HG02938 (cell line): Measurements from ENCODE around the gene TEX14.
A peak's percentile ranks its signal among the peaks of the same experiment; 100 is the strongest.

Source experiments
- ATAC-seq: cut with Tn5 transposase; IDR thresholded peaks from one replicate; pipeline ENCODE4 v1.9.1; 2021; ENCODE audit warnings: mild to moderate bottlenecking, moderate library complexity; ENCODE audit not compliant: unreplicated experiment

TEX14 gene

DNA sequence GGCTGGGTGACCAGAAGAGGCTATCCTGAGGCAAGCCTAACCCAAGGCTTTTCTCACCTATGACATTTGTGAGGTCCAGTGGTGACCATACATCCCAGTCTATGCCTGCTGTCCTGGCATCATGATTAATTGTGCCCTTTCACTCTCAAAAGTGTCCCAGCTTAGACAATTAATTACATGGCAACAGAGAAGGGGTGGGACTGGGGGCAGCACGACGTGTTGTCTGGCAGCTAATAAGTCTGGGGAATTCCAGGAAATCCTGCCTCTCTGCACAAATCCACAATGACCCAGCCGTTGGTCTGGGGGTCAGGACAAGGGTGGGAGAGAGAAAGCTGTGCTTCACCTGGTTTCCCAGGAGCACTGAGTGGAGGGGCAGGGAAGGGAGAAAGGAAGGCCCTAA lies 163.4 kb downstream of the TEX14 start:
- ATAC-seq = no peak

DNA sequence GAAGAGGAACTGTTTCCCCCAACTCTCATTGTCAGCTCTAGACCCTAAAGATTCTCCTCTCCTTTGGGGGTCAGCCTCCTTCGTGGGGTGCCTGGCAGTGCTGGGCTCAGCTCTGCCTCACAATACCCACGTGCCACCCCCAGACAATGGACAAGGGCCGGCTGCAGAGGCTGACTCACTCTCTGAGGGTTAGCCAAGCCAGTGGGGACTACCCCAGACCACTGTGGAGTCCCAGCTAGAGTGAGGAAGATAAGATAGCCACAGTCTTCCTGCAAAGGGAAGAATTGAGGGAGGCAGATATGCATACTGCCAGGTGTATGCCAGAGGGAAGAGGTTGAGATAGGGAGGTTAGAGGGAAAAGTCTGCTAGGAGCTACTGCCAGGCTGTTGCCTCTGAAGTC lies 163.9 kb downstream of the TEX14 start:
- no peak for ATAC-seq

DNA sequence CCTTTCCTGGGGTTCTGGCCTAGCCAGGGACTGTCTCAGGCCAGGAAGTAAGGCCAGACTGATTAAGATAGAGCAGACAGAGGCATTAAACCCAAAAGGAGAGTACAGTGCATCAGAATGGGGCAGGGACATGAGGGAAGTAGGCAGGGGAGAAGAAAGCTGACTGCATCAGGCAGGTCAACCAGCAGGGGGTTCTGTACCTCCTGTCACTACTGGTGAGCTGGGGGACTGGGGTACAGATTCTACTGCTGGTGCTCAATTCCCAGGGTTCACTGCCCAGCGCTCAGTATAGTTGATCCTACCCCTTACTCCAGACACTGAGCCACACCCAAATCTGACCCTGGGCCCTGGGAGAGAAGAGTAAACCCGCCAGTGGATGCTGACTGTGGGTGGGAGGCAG lies 164.5 kb downstream of the TEX14 start:
- ATAC-seq = no peak

DNA sequence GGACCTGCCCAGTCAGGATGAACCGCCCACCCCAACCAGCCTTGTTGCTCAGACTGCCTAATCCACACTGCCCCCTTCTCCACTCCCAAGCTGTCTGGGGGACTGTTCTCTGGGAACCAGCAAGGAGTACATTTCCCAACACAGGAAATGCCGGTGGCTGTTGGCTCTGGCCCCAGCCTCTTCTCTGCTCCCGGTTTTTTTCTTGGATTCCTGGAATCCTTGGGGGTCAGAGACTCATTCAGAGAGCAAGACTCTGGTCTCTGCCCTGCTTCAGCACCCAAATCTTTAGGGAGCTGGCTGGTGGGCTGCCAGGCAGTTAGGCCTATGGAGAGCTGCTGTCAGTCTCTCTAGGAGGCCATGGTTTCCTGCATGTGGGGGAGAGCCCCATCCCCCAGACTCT lies 166.6 kb downstream of the TEX14 start:
- ATAC-seq = no peak

DNA sequence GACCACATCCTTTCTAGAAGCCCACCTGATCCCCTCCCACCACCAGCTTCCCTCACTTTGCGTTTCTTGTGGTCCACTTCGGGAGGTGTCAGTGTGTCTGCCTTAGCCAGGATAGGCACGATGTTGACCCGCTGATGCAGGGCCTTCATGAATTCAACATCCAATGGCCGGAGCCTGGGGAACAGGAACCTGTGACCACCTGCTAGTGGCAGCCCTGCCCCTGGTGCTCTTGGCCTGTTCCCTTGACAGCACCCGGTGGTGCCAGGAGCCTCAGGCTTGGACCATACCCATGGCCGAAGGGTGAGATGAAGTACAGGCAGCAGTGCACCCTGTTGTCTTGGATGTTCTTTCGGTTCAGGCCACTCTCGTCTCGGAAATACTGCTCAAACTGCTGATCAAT lies 170.2 kb downstream of the TEX14 start:
- no peak for ATAC-seq

DNA sequence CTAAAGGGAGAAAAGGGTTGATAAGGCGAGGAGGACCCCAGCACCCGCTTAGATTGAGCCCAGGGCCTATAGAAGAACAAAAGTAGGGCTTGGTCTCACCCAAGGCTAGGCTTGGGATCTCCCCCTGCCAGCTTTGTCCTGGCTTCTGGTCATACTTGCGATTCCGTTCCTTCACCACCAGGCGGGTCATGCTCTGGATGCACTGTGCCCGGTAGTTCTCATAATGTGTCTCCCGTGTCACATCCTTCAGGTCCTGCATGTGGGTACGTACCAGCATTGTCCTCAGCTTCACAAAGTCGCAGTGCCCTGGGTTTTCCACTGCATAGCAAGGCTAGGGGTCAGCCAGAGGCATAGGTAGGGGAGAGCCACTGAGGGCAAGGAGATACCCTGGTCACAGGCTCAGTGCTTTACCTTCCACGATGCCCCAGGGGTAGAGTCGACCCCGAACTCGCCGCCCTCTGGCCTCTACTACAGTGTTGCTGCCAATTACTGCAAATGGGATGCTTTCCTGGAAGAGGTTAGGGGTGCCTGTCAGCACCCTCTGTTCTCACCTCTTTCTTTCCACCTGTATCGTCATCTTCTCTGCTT lies 170.9 kb downstream of the TEX14 start:
- no peak for ATAC-seq

DNA sequence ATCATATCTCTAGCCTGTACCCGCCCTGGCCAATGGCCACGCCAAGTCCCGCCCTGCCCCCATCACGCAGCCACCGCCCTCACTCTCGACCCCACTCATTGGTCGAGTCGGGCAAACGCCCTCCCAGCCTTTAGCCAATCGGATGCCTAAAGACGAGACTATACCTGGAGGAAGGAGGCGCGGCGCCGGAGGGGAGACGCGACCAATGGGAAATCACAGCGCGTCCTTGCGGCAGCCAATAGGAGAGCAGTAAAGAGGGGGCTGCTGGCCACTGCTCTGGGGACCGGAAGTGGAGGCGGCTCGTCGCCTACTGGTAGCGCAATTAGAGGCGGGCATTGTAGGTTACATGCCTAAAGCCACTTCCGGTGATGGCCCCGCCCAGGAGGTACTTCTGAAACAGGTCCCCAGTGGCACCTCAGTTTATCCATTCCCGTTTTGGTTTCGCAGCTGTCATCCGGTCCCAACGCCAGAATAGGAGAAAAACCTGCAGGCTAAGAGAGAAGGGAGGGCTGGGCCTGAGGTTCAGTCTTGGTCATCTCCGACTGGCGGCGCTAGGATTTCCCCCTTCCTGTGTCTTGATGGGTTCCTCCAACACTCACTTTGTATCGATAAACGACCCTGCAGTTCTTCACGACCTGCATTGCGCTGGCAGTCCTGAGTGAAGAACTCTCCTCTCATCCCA lies 173.8 kb downstream of the TEX14 start:
- ATAC-seq = peak; percentile 82

DNA sequence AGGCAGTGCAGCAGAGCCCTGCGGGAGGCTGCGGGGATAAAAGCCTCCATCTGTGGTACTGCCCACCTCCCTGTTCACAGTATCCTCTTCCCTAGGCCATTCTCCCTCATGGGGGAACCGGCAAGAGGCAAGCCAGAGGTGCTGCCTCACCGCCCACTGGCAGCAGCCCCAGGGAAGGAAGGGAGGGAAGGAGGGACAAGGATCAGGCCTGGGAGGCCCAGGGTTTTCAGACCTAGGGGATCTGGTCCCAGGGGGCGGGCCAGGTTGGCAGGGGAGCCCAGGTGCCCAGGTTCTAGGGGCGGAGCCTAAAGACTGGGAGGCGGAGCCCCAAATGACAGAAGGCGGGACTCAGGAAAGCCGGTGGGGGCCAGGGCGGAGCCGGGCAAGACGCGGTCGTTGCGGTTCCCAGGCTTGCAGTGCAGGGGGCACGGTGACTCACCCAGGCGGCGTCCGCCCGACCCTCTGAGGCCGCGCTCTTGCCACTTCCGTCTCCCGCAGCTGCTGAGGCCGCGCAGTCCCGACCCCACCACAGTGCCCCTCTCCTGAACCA lies 174.4 kb downstream of the TEX14 start:
- ATAC-seq = no peak

DNA sequence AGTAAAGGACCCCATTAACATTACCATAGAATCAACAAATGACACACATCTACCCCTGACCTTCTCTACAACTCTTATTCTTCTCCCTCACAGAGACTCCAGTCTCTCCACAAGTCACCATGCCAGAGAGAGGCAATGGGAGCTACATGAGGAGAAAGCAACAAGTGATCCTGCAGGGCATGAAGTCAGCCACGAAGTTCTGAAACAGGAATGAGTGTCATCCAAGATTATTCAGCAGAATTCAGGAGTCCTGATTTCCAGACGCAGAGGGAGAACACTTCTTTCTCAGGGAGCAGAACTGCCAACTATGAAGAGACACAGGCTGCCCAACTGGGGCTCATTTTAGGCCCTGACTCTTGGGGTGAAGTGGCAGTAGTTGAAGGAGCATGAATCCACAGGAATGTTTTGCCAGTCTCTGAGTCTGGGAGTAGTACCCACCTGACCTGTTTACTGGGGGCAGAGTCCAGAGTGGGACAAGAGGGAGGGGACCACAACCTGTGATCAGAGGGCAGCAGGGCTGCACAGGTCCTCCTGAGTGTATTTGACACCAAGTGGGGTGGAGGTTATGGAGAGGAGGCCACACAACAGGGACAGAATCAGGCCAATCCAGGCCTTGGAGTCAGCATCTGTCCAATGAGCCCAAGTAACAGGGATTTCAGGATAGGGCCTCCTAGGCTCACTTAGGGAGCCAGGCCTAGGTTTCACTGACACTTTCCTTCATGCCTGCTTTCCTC lies 175.0 kb downstream of the TEX14 start:
- ATAC-seq = no peak

DNA sequence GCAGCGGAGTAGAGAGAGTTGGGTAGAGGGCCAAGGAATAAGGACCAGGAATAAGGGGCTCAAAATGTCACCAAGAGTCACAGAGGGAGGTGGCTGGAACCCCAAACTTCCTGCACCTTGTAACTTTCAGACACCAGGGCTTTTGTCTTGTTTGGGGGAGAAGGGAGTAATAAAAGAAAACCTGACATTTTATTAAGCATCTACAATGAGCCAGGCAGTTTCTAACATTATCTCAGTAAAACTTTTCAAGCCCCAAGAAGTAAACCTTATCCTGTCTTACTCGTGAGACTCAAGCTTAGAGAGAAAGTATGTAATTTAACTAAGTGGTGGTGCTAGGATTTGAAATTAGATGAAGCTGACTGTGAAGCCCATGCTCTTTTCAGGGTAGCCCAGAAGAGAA lies 176.6 kb downstream of the TEX14 start:
- ATAC-seq = no peak

DNA sequence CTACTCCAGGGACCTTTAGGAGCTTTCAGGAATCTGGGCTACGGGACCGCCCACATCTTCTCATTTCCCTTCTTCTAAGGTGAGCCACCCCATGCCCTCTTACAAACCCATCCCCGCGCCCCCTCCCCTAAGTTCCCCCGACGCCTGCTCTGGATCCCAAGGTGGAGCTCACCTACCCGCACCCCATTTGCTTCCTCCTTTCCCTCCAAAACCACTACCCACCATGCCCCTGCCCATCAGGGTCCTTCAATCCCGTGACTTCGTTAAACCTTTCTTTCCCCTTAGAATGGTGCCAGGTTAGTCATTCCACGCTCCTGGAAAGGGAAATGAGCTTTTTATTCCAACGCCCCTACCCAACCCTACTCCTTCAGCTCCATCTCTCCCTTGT lies 177.1 kb downstream of the TEX14 start:
- ATAC-seq = no peak

DNA sequence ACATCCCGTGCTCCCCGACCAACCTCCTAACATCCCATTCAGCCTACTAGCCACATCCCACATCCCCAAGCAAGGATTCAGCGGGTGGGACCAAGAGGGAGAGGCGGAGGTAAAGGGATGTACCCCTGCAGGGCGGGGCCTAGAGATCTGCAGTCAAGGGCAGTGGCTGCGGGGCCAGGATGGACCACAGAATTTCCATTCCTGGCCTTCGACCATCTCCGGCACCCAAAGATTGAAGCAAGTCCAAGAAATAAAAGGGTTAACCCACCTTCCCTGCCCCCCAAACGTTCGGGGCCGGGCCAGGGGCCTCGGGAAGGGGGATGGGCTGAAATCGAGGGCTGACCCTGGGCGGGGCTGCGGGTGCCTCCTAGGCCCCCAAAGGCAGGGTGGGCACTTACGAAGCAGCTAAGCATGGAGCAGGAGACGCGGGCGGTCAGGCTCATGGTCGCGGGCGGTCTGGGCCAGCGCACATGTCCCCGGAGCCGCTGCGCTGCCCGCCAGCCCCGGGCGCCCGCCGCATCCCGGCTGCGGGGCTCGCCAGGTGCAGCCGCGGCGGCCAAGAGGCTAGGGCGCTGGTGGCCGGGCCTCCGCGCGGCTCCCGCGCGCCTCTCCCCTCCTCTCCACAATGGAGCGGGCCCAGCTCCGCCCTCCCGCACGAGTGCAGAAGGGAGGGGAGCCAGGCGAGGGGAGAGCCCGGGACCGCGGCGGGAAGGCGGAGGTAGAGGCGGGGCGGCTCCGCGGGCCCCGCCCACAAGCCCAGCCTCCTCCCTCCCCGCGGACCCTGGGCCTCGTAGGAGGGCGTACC lies 177.7 kb downstream of the TEX14 start, which contains the start of gene MTMR4:
Gene MTMR4, minus strand, starts transcription at position 674 of the 805 bp plus-strand sequence. Its CDS starts 231 bp downstream, at position 443.
- no peak for ATAC-seq

DNA sequence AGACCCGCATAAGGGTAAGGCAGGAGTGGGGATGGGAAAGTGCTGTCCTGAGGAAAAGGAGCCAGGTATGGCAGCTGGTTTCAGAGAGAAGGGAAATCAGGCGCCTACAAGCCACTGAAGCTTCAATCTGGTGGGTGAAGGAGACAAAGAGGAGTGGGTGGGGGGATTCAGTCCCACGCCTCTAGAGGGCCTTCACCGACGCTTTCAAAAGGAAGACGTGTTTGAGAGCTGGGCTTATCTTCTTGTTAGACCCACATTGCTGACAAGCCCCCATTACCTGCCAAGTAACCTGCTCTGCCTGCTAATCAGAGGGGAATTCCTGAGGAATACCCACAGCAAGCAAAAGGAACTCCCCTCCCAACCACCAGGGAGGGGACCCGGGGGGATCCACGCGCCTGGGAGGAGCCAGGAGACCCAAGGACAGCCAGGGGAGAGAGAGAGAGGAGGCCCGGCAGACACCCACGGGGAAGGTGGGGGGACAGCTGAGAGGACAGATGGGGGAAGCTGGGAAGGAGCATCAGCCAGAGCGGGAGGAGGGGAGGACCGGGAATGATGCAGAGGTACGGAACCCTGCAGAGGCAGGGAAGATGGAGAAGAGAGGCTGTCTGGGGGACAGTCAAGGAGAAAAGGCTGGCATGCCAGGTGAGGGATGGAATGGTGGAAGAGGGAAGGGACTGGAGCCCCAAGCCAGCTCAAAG lies 178.4 kb downstream of the TEX14 start:
- ATAC-seq = no peak

DNA sequence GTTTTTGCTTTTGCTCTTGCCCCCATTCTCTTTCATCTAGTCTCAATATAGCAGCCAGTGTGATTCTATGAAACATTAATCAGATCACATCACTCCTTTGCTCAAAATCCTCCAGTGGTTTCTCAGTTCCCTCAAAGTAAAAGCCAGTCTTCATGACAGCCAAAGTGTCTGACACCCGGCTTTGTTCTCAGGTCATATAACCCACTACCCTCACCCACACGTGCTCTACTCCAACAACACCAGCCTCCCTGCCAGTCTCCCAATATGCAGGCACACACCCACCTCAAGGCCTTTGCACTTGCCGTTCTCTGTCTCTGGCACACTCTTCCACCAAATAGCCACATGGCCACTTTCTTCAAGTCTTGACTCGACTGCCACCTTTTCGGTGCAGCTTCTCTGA lies 181.8 kb downstream of the TEX14 start:
- no peak for ATAC-seq

DNA sequence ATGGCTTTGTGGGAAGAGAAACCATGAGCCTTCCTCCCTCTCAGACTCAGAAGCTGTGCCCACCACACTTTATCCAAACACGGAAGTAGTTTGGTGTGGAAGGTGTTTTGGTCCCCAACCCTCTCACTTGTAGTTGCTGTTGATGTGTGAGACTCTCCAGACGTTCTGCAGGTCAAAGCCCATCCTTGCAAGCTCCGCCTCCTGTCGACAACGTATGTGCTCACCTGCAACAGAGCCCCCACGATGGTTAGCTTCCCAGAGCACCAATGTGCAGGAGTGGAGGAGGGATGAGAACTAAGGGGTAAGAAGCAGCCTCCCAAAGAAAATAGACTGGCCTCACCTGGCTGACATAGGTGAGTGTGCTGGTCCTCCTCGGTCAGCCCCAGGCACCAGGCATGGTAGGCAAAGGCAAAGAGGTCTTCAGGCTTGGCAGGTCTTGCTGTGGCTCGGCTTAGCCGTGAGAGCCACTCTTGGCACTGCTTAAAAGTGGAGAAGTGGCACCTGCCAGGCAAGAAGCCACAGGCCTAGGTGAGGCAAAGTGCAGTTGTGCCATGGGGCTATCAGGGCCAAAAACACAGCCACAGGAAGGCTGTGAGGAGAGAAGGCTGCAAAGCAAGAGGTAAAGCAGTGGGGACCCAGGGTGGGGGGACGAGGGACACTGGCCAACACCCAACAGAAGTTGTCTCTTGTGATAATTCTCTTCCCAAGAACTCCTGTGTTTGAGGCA lies 183.3 kb downstream of the TEX14 start:
- ATAC-seq = no peak

DNA sequence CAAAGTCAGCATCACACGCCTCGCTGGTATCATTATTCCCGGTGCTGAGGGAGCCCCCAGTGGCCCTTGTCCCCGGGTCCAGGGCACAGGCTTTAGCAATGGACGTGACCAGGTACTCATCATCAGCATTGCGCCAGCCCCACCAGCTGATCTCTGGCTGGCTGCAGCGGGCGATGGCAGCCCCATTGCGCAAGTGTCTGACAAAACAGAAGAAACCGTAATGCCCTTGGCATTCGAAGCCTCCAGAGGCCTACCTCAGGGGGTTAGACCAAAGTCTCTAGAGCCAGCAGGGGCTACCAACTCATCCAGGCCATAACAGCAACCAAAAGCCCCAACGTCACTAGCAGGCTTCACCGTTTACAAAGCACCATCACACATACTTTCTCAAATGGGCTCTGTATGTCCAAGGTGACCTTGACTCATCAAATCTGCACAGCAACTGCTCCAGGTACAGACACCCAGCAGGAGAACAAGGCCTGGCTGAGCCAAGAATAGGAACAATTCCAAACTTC lies 184.7 kb downstream of the TEX14 start:
- no peak for ATAC-seq
